ENCODE measurements around the gene P3H3. TPM values are rescaled to one million over a fixed set of nuclear protein-coding genes. Genes with fewer than 3 reads are reported as not detected.
A peak's percentile ranks its signal among the peaks of the same experiment; 100 is the strongest.

The P3H3 gene
- total RNA-seq, 1 experiment from 2014 or later: 26.9 TPM

- no peak for DNase-seq (ENCODE audit: low read depth)
Measured at GRCh38 chr12:6826125-6826733, 2.0 kb upstream of the P3H3 start.

- no peak for DNase-seq (ENCODE audit: low read depth)
Measured at GRCh38 chr12:6826734-6827436, 1.3 kb upstream of the P3H3 start.

- DNase-seq (ENCODE audit: low read depth): peak; percentile 80
Measured at GRCh38 chr12:6827437-6827911, 733 bp upstream of the P3H3 start.

- peak; percentile 34 for DNase-seq (ENCODE audit: low read depth)
Measured at GRCh38 chr12:6828781-6829535, 751 bp downstream of the P3H3 start.

GRCh38 chr12:6829536-6830220 lies 1.5 kb downstream of the P3H3 start:
- DNase-seq (ENCODE audit: low read depth): peak; percentile 36

GRCh38 chr12:6830286-6830890 lies 2.2 kb downstream of the P3H3 start:
- DNase-seq (ENCODE audit: low read depth): no peak

- DNase-seq (ENCODE audit: low read depth): no peak
Measured at GRCh38 chr12:6830999-6831398, 2.8 kb downstream of the P3H3 start.

- no peak for DNase-seq (ENCODE audit: low read depth)
Measured at GRCh38 chr12:6831450-6831995, 3.3 kb downstream of the P3H3 start.

GRCh38 chr12:6832125-6832524 lies 3.9 kb downstream of the P3H3 start:
- DNase-seq (ENCODE audit: low read depth): no peak

- DNase-seq (ENCODE audit: low read depth): no peak
Measured at GRCh38 chr12:6833189-6833890, 5.1 kb downstream of the P3H3 start.

- no peak for DNase-seq (ENCODE audit: low read depth)
Measured at GRCh38 chr12:6834254-6834653, 6.0 kb downstream of the P3H3 start.

GRCh38 chr12:6834873-6835272 lies 6.7 kb downstream of the P3H3 start:
- DNase-seq (ENCODE audit: low read depth): no peak

- no peak for DNase-seq (ENCODE audit: low read depth)
Measured at GRCh38 chr12:6836851-6837250, 8.6 kb downstream of the P3H3 start.

- DNase-seq (ENCODE audit: low read depth): no peak
Measured at GRCh38 chr12:6837370-6838060, 9.3 kb downstream of the P3H3 start.

GRCh38 chr12:6838854-6839253 lies 10.6 kb downstream of the P3H3 start:
- no peak for DNase-seq (ENCODE audit: low read depth)

GRCh38 chr12:6839482-6840201 lies 11.4 kb downstream of the P3H3 start:
- no peak for DNase-seq (ENCODE audit: low read depth)

GRCh38 chr12:6840330-6840729 lies 12.1 kb downstream of the P3H3 start:
- DNase-seq (ENCODE audit: low read depth): no peak

- DNase-seq (ENCODE audit: low read depth): no peak
Measured at GRCh38 chr12:6840761-6841515, 12.7 kb downstream of the P3H3 start, which contains the start of gene GNB3. GNB3 (plus strand) TSS chr12:6840925; CDS start chr12:6841288, 363 bp downstream.

- DNase-seq (ENCODE audit: low read depth): no peak
Measured at GRCh38 chr12:6842075-6842474, 13.9 kb downstream of the P3H3 start.
